NCI-H2107 treated with DMSO at 0.1 percent for 48 hours (cell line): ENCODE results near the gene ABT1.

Experiments
- DNase-seq: peaks from one replicate; lab custom pipeline; 2025; ENCODE audit not compliant: unreplicated experiment; lab: John Stamatoyannopoulos, UW

Gene ABT1

GRCh38 chr6:26571592-26572296, 25.0 kb upstream of the ABT1 start:
- DNase-seq: peak; percentile 76

- no peak for DNase-seq
Observed at GRCh38 chr6:26575494-26575939, 21.2 kb upstream of the ABT1 start.

GRCh38 chr6:26576407-26576843, 20.3 kb upstream of the ABT1 start:
- DNase-seq: no peak

GRCh38 chr6:26576929-26577719, 19.6 kb upstream of the ABT1 start:
- DNase-seq: no peak

GRCh38 chr6:26577720-26578072, 19.1 kb upstream of the ABT1 start:
- DNase-seq: no peak

- no peak for DNase-seq
Observed at GRCh38 chr6:26578279-26578678, 18.5 kb upstream of the ABT1 start.

- no peak for DNase-seq
Observed at GRCh38 chr6:26578741-26579140, 18.0 kb upstream of the ABT1 start.

GRCh38 chr6:26581164-26581915, 15.4 kb upstream of the ABT1 start:
- DNase-seq: no peak

GRCh38 chr6:26588965-26589364, 7.8 kb upstream of the ABT1 start:
- no peak for DNase-seq

- no peak for DNase-seq
Observed at GRCh38 chr6:26592649-26593048, 4.1 kb upstream of the ABT1 start.

GRCh38 chr6:26593278-26594130, 3.2 kb upstream of the ABT1 start:
- no peak for DNase-seq

- DNase-seq: no peak
Observed at GRCh38 chr6:26594131-26594498, 2.6 kb upstream of the ABT1 start.

GRCh38 chr6:26594730-26595632, 1.8 kb upstream of the ABT1 start:
- no peak for DNase-seq

GRCh38 chr6:26595669-26596269, 984 bp upstream of the ABT1 start:
- peak; percentile 40 for DNase-seq

- DNase-seq: no peak
Observed at GRCh38 chr6:26597389-26597766, 625 bp downstream of the ABT1 start.

- DNase-seq: no peak
Observed at GRCh38 chr6:26597821-26598220, 1.1 kb downstream of the ABT1 start.

- no peak for DNase-seq
Observed at GRCh38 chr6:26598267-26598666, 1.5 kb downstream of the ABT1 start.

- no peak for DNase-seq
Observed at GRCh38 chr6:26599134-26599533, 2.4 kb downstream of the ABT1 start.

GRCh38 chr6:26599591-26599990, 2.8 kb downstream of the ABT1 start:
- DNase-seq: no peak

- DNase-seq: no peak
Observed at GRCh38 chr6:26600759-26601158, 4.0 kb downstream of the ABT1 start.
